ENCODE results near the gene KCNH4. TPM values are rescaled to one million over a fixed set of nuclear protein-coding genes. Genes with fewer than 3 reads are reported as not detected.

The KCNH4 gene
- total RNA-seq, 1 experiment from 2014 or later: 0.28 TPM

- no peak overlapping the region for H3K4me3 ChIP-seq (ENCODE audit: low read depth, low read length, poor library complexity, severe bottlenecking)
- intact Hi-C loops (cut with micrococcal nuclease; ENCODE audit: unreplicated experiment): no loop called here
- ChIA-PET CTCF (interaction anchor here (0.7 kb wide), 1 partner anchor 262 kb away, joined by 6 read pairs; no protein-coding TSS in a partner anchor), POLR2A (ENCODE audit: low non-redundant PET) (no interaction called here)
- H3K27me3 ChIP-seq (replicated peaks; ENCODE audit: insufficient read depth, low read depth, low read length, poor library complexity): no peaks in the 10 kb centered on the region
- DNase-seq (ENCODE audit: low spot score): no peak
- no peak for TF ChIP-seq EZH2 (IDR thresholded peaks at IDR 0.05; ENCODE audit: borderline replicate concordance, low read depth, low read length, poor library complexity, severe bottlenecking)
- TF ChIP-seq CTCF (conservative IDR thresholded peaks at IDR 0.05; ENCODE audit: low read depth, low read length): no peak
- H3K36me3 ChIP-seq (ENCODE audit: insufficient read depth, low read length, poor library complexity, severe bottlenecking): no peaks in the 10 kb centered on the region
- BruUV-seq (replicated peaks): no TSS peak
- peaks cover 4% of the 10 kb centered on the region for H3K4me1 ChIP-seq (ENCODE audit: insufficient read depth, low read length, poor library complexity, severe bottlenecking)
- H3K27ac ChIP-seq (ENCODE audit: low read depth, low read length, poor library complexity, severe bottlenecking): no peak overlapping the region
- H3K9me3 ChIP-seq (ENCODE audit: low read depth, low read length, poor library complexity, severe bottlenecking): no peaks in the 10 kb centered on the region
These were observed 1.6 kb downstream of the KCNH4 start for GRCh38 chr17:42179335-42179734.

GRCh38 chr17:42178817-42179216 lies 2.1 kb downstream of the KCNH4 start:
- ChIA-PET POLR2A (ENCODE audit: low non-redundant PET) (no interaction called here), CTCF (no interaction called here)
- Histone ChIP-seq H3K27me3 (replicated peaks; ENCODE audit: insufficient read depth, low read depth, low read length, poor library complexity) (no peaks in the 10 kb centered on the region), H3K4me1 (ENCODE audit: insufficient read depth, low read length, poor library complexity, severe bottlenecking) (peaks cover 4% of the 10 kb centered on the region), H3K9me3 (ENCODE audit: low read depth, low read length, poor library complexity, severe bottlenecking) (no peaks in the 10 kb centered on the region), H3K27ac (ENCODE audit: low read depth, low read length, poor library complexity, severe bottlenecking) (no peak overlapping the region), H3K4me3 (ENCODE audit: low read depth, low read length, poor library complexity, severe bottlenecking) (no peak overlapping the region), H3K36me3 (ENCODE audit: insufficient read depth, low read length, poor library complexity, severe bottlenecking) (no peaks in the 10 kb centered on the region)
- intact Hi-C loops (cut with micrococcal nuclease; ENCODE audit: unreplicated experiment): no loop called here
- no TSS peak for BruUV-seq (replicated peaks)
- no peak for TF ChIP-seq CTCF (conservative IDR thresholded peaks at IDR 0.05; ENCODE audit: low read depth, low read length)
- no peak for TF ChIP-seq EZH2 (IDR thresholded peaks at IDR 0.05; ENCODE audit: borderline replicate concordance, low read depth, low read length, poor library complexity, severe bottlenecking)
- no peak for DNase-seq (ENCODE audit: low spot score)

GRCh38 chr17:42177684-42178083 lies 3.3 kb downstream of the KCNH4 start:
- ChIA-PET CTCF (no interaction called here), POLR2A (ENCODE audit: low non-redundant PET) (no interaction called here)
- DNase-seq (ENCODE audit: low spot score): no peak
- H3K4me3 ChIP-seq (ENCODE audit: low read depth, low read length, poor library complexity, severe bottlenecking): no peak overlapping the region
- no peaks in the 10 kb centered on the region for H3K4me1 ChIP-seq (ENCODE audit: insufficient read depth, low read length, poor library complexity, severe bottlenecking)
- no peaks in the 10 kb centered on the region for H3K9me3 ChIP-seq (ENCODE audit: low read depth, low read length, poor library complexity, severe bottlenecking)
- H3K36me3 ChIP-seq (ENCODE audit: insufficient read depth, low read length, poor library complexity, severe bottlenecking): no peaks in the 10 kb centered on the region
- H3K27me3 ChIP-seq (replicated peaks; ENCODE audit: insufficient read depth, low read depth, low read length, poor library complexity): no peaks in the 10 kb centered on the region
- H3K27ac ChIP-seq (ENCODE audit: low read depth, low read length, poor library complexity, severe bottlenecking): no peak overlapping the region
- TF ChIP-seq EZH2 (IDR thresholded peaks at IDR 0.05; ENCODE audit: borderline replicate concordance, low read depth, low read length, poor library complexity, severe bottlenecking): no peak
- no peak for TF ChIP-seq CTCF (conservative IDR thresholded peaks at IDR 0.05; ENCODE audit: low read depth, low read length)
- no TSS peak for BruUV-seq (replicated peaks)
- intact Hi-C loops (cut with micrococcal nuclease; ENCODE audit: unreplicated experiment): no loop called here
